Neural progenitor cell (in vitro differentiated cells): Measurements from ENCODE around the gene ZSWIM2. TPM values are rescaled to one million over a fixed set of nuclear protein-coding genes. Genes with fewer than 3 reads are reported as not detected.
"Not testable (repeated sequence)": the region's sequence is repeated elsewhere in the genome, so short reads cannot be mapped to it uniquely, and the experiment has no call there.

Experiments used
- DNase-seq: peaks from one replicate; pipeline ENCODE4 v3.0.0-alpha.2; 2016; ENCODE audit warnings: low spot score
- H2AFZ ChIP-seq: fragments of 200-600 bp; sonication (generic); replicated peaks from 2 replicates; pipeline ENCODE4 v1.6.1; 2016; ENCODE audit warnings: antibody characterized with exemption
- H3F3A ChIP-seq: fragments of 200-600 bp; sonication (generic); 2 replicates; pipeline ENCODE4 v1.6.1; 2016; ENCODE audit warnings: antibody characterized with exemption, low read depth
- H3K27ac ChIP-seq: fragments of 200-600 bp; sonication (generic); 2 replicates; pipeline ENCODE4 v1.5.1; 2016; ENCODE audit warnings: mild to moderate bottlenecking
- H3K27me3 ChIP-seq: fragments of 200-600 bp; sonication (generic); 2 replicates; pipeline ENCODE4 v1.6.1; 2016; ENCODE audit warnings: mild to moderate bottlenecking, moderate library complexity
- H3K36me3 ChIP-seq: fragments of 200-600 bp; sonication (generic); 2 replicates; pipeline ENCODE4 v1.5.1; 2016
- H3K4me1 ChIP-seq: fragments of 200-600 bp; sonication (generic); 2 replicates; pipeline ENCODE4 v1.6.1; 2016; ENCODE audit warnings: mixed run types
- H3K4me2 ChIP-seq: fragments of 200-600 bp; sonication (generic); 2 replicates; pipeline ENCODE4 v1.6.1; 2016
- H3K4me3 ChIP-seq: fragments of 200-600 bp; sonication (generic); 2 replicates; pipeline ENCODE4 v1.5.1; 2016
- H3K79me2 ChIP-seq: fragments of 200-600 bp; sonication (generic); 2 replicates; pipeline ENCODE4 v1.6.1; 2016; ENCODE audit warnings: low read depth
- H3K9ac ChIP-seq: fragments of 200-600 bp; sonication (generic); 2 replicates; pipeline ENCODE4 v1.6.1; 2016
- H3K9me3 ChIP-seq: fragments of 200-600 bp; sonication (generic); 2 replicates; pipeline ENCODE4 v1.5.1; 2016; ENCODE audit warnings: low read depth
- H4K20me1 ChIP-seq: fragments of 200-600 bp; sonication (generic); 2 replicates; pipeline ENCODE4 v1.6.1; 2016; ENCODE audit warnings: low read depth
- H3K27ac Mint-ChIP-seq: 3 replicates; pipeline ENCODE4 v1.8.0; 2021; ENCODE audit warnings: mixed read lengths
- H3K27me3 Mint-ChIP-seq: 2 replicates; pipeline ENCODE4 v1.8.0; 2022; ENCODE audit warnings: low read depth, mild to moderate bottlenecking, inconsistent platforms, moderate library complexity, mixed read lengths; ENCODE audit not compliant: insufficient read depth
- H3K36me3 Mint-ChIP-seq: 3 replicates; pipeline ENCODE4 v1.8.0; 2021; ENCODE audit warnings: mixed read lengths
- H3K4me1 Mint-ChIP-seq: 3 replicates; pipeline ENCODE4 v1.8.0; 2021; ENCODE audit warnings: mixed read lengths
- H3K4me3 Mint-ChIP-seq: 3 replicates; pipeline ENCODE4 v1.8.0; 2021; ENCODE audit warnings: mild to moderate bottlenecking, moderate library complexity, mixed read lengths
- H3K9me3 Mint-ChIP-seq: 3 replicates; pipeline ENCODE4 v1.8.0; 2020; ENCODE audit warnings: mixed read lengths
- EZH2 ChIP-seq: fragments of 200-600 bp; sonication (generic); IDR thresholded peaks from 2 replicates; pipeline ENCODE4 v1.6.1; 2017; ENCODE audit warnings: antibody characterized with exemption, mild to moderate bottlenecking, moderate library complexity
- EZH2phosphoT487 ChIP-seq: fragments of 200-600 bp; sonication (generic); IDR thresholded peaks from 2 replicates; pipeline ENCODE4 v1.6.1; 2017; ENCODE audit warnings: antibody characterized with exemption
- total RNA-seq: library from RNA; depleted of rRNA; stranded (reverse); fragments of >200 nt; gene quantifications from 2 replicates; pipeline ENCODE4 v1.2.3, GENCODE V29; 2015; ENCODE audit warnings: low replicate concordance
- TF ChIP-seq, protein P1 (sequence below): fragments of 200-600 bp; sonication (generic); IDR thresholded peaks from 2 replicates; pipeline ENCODE4 v1.5.1; 2017; ENCODE audit warnings: antibody characterized with exemption, mild to moderate bottlenecking

ZSWIM2 gene, protein sequence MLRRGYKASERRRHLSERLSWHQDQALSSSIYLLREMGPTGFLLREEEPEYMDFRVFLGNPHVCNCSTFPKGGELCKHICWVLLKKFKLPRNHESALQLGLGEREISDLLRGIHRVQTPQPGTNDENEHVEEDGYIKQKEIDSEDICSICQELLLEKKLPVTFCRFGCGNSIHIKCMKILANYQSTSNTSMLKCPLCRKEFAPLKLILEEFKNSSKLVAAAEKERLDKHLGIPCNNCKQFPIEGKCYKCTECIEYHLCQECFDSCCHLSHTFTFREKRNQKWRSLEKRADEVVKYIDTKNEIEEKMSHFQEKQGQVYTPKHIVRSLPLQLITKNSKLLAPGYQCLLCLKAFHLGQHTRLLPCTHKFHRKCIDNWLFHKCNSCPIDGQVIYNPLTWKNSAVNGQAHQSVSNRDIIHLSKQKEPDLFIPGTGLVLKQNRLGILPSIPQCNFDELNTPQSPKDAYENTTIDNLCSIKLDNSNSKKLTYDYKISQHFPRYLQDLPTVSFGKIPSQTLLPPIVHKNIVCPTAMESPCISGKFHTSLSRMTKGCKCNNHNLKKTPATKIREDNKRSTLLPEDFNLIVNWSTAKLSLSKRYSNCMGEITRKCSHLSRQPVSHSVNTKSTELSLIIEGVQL
- 0.39 TPM in 1 of 2 replicates, not detected in the other for total RNA-seq

GRCh38 chr2:186848873-186849578 lies at the start of gene ZSWIM2:
TSS of gene ZSWIM2 (minus strand) at chr2:186849170. CDS start at chr2:186849130, 40 bp downstream.
- H3K36me3 Mint-ChIP-seq = peaks cover 2% of the 10 kb centered on the region
- TF ChIP-seq EZH2 (no peak), EZH2phosphoT487 (no peak)
- TF ChIP-seq, protein P1, sequence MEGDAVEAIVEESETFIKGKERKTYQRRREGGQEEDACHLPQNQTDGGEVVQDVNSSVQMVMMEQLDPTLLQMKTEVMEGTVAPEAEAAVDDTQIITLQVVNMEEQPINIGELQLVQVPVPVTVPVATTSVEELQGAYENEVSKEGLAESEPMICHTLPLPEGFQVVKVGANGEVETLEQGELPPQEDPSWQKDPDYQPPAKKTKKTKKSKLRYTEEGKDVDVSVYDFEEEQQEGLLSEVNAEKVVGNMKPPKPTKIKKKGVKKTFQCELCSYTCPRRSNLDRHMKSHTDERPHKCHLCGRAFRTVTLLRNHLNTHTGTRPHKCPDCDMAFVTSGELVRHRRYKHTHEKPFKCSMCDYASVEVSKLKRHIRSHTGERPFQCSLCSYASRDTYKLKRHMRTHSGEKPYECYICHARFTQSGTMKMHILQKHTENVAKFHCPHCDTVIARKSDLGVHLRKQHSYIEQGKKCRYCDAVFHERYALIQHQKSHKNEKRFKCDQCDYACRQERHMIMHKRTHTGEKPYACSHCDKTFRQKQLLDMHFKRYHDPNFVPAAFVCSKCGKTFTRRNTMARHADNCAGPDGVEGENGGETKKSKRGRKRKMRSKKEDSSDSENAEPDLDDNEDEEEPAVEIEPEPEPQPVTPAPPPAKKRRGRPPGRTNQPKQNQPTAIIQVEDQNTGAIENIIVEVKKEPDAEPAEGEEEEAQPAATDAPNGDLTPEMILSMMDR = no peak
- no peaks in the 10 kb centered on the region for H3K36me3 ChIP-seq
- peak within 1 kb of the TSS; percentile 78 for H3K27ac Mint-ChIP-seq
- peak within 1 kb of the TSS; percentile 42 for H3K4me3 ChIP-seq
- H3K9ac ChIP-seq = no peak within 1 kb of the TSS
- peak; percentile 97 for DNase-seq
- H3K27ac ChIP-seq = no peak within 1 kb of the TSS
- H3K4me2 ChIP-seq = peak within 1 kb of the TSS; percentile 80
- H4K20me1 ChIP-seq = no peaks in the 10 kb centered on the region
- H3K4me1 Mint-ChIP-seq = peaks cover 25% of the 10 kb centered on the region
- H3K9me3 ChIP-seq = no peaks in the 10 kb centered on the region
- no peaks in the 10 kb centered on the region for H3K79me2 ChIP-seq
- H3K4me1 ChIP-seq = peaks cover 5% of the 10 kb centered on the region
- peak within 1 kb of the TSS; percentile 85 for H3K4me3 Mint-ChIP-seq
- peaks cover 8% of the 10 kb centered on the region for H3K9me3 Mint-ChIP-seq
- H3K27me3 ChIP-seq = peaks cover 7% of the 10 kb centered on the region
- peak within 1 kb of the TSS; percentile 93 for H2AFZ ChIP-seq
- peaks cover 18% of the 10 kb centered on the region for H3F3A ChIP-seq
- no peaks in the 10 kb centered on the region for H3K27me3 Mint-ChIP-seq

GRCh38 chr2:186896220-186896619 lies 47.2 kb upstream of the ZSWIM2 start:
- peaks cover 16% of the 10 kb centered on the region for H3K9me3 Mint-ChIP-seq
- H3K9ac ChIP-seq, H4K20me1 ChIP-seq, DNase-seq, H3K27me3 Mint-ChIP-seq, H3K36me3 Mint-ChIP-seq, H3K27ac Mint-ChIP-seq, H3F3A ChIP-seq, H3K4me1 Mint-ChIP-seq, H3K27ac ChIP-seq, H3K27me3 ChIP-seq, H3K4me3 ChIP-seq, H3K4me1 ChIP-seq, H2AFZ ChIP-seq, H3K36me3 ChIP-seq, H3K9me3 ChIP-seq, H3K4me2 ChIP-seq, H3K79me2 ChIP-seq, H3K4me3 Mint-ChIP-seq: not testable (repeated sequence)

GRCh38 chr2:186895451-186895850 lies 46.5 kb upstream of the ZSWIM2 start:
- H3K27me3 Mint-ChIP-seq = peaks cover 2% of the 10 kb centered on the region
- no peaks in the 10 kb centered on the region for H3K79me2 ChIP-seq
- H4K20me1 ChIP-seq = no peaks in the 10 kb centered on the region
- no peaks in the 10 kb centered on the region for H3K9me3 ChIP-seq
- no peak overlapping the region for H3K4me3 ChIP-seq
- no peak overlapping the region for H3K4me3 Mint-ChIP-seq
- no peak for DNase-seq
- no peaks in the 10 kb centered on the region for H3K27me3 ChIP-seq
- no peaks in the 10 kb centered on the region for H3F3A ChIP-seq
- peaks cover 16% of the 10 kb centered on the region for H3K9me3 Mint-ChIP-seq
- H3K27ac Mint-ChIP-seq = no peak overlapping the region
- H3K4me1 ChIP-seq = no peaks in the 10 kb centered on the region
- H3K36me3 Mint-ChIP-seq = no peaks in the 10 kb centered on the region
- H2AFZ ChIP-seq = no peak overlapping the region
- no peak overlapping the region for H3K9ac ChIP-seq
- TF ChIP-seq, protein P1 = no peak
- TF ChIP-seq EZH2phosphoT487 (no peak), EZH2 (no peak)
- no peak overlapping the region for H3K4me2 ChIP-seq
- H3K27ac ChIP-seq = no peak overlapping the region
- H3K36me3 ChIP-seq = no peaks in the 10 kb centered on the region
- H3K4me1 Mint-ChIP-seq = no peaks in the 10 kb centered on the region
